VCaP (cell line): ENCODE measurements around the gene IFI27L1.

Experiments
- H3K27ac ChIP-seq: fragments of 450-650 bp; 2 replicates; pipeline ENCODE4 v1.5.1; 2017
- CTCF ChIP-seq: fragments of 450-650 bp; conservative IDR thresholded peaks from 2 replicates; pipeline ENCODE4 v1.5.1; 2017; ENCODE audit warnings: mild to moderate bottlenecking, moderate library complexity

Gene IFI27L1

GRCh38 chr14:94115631-94116030 lies 34.5 kb downstream of the IFI27L1 start:
- no peak overlapping the region for H3K27ac ChIP-seq
- TF ChIP-seq CTCF, result no peak

GRCh38 chr14:94116701-94117100 lies 35.6 kb downstream of the IFI27L1 start:
- TF ChIP-seq CTCF, result no peak
- no peak overlapping the region for H3K27ac ChIP-seq

DNA sequence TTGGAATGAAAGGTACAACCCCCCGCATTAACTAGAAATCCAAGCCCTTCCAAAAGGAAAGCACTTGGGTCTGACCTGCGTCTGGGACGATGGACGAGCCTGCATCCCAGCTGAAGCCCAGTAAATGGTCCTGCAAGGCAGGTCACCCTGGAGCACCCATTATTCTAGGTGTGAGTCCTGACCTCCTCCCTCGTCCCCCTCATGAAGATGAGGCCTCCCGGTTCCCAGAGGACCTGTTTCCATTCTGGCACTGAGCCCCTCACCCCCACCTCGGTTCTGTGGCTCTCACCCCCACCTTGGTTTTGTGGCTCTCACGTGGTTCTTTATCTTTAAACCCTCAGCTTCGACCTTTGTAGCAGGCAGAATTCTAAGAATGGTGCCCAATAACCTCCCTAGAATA lies 36.7 kb downstream of the IFI27L1 start:
- TF ChIP-seq CTCF, result no peak

GRCh38 chr14:94119071-94119470 lies 38.0 kb downstream of the IFI27L1 start:
- no peak overlapping the region for H3K27ac ChIP-seq
- TF ChIP-seq CTCF, result no peak

More for the DNA sequence above, 36.7 kb downstream of the IFI27L1 start:
- H3K27ac ChIP-seq, result no peak overlapping the region

DNA sequence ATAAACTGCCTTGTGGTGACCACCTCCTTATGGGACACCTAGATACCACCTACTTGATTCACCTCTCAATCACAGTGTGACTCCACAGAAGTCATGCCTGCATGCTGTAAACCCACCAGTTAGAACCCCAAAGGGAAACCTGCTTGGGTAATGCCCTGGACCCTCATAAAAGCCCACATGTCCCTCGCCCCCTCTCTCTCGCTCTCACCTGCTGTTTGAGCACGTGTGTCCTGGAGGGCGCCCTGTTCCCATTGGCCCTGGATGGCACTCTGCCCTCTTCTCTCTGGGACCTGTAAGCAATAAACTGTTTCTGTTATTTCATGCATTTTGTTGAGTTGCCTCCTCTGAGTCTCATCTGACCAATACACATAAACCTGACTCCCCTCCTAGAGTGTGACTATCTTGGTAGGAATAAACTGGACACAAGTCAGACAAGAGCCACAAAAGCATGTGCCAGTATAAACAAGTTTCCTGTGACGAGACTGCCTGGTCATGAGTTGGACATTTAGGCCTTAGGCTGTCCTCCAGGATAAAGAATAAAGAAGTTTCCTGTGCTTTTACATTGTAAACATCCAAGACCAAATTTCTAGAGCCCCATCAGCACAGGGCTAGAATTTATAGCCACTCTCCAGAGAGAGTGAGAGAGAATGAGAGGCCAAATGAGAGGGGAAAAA lies 39.7 kb downstream of the IFI27L1 start:
- H3K27ac ChIP-seq, result no peak overlapping the region
- TF ChIP-seq CTCF, result no peak

DNA sequence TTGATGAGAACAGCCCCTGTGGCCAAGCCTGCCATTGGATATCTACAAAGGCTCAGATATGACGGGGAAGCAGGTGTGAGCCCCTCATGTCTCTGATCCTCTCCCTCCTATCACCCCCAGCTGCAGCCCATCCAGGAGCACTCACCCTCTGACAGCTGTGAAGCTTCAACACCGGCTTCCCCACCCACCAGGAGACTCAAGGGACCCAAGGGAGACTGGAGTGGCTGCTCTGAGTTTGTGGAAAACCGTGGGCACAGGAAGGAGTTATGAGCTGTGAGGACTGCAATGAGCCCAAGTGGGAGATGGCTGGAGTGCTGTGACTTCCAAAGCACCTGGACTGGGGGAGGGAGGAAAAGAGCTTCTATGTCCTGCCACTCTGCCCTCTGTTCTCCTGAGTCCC lies 40.4 kb downstream of the IFI27L1 start:
- no peak overlapping the region for H3K27ac ChIP-seq
- no peak for TF ChIP-seq CTCF

GRCh38 chr14:94122438-94122837 lies 41.3 kb downstream of the IFI27L1 start:
- H3K27ac ChIP-seq, result no peak overlapping the region

More at GRCh38 chr14:94122438-94122837, 41.3 kb downstream of the IFI27L1 start:
- no peak for TF ChIP-seq CTCF
